ENCODE results near the gene IL31RA.

- no peak for TF ChIP-seq POLR2AphosphoS5 (IDR thresholded peaks at IDR 0.05)
- no peak for TF ChIP-seq POLR2A (IDR thresholded peaks at IDR 0.05)
These were observed 26.5 kb downstream of the IL31RA start for GRCh38 chr5:55877655-55878054.

Measured in upper lobe of left lung (tissue), 4 donors.